ENCODE measurements around the gene KCNH2. TPM values are rescaled to one million over a fixed set of nuclear protein-coding genes. Genes with fewer than 3 reads are reported as not detected.

KCNH2 gene
- total and polyA plus RNA-seq, 4 donors: 0.23 to 2.4 (median 0.64) TPM

GRCh38 chr7:151000897-151001495 is 22.9 kb upstream of the KCNH2 start:
- intact Hi-C loops (cut with DNase I): no loop called here
- Histone ChIP-seq H3K4me3 (ENCODE audit: low read length in 2 of 2) (no peak overlapping the region), H3K9me3 (ENCODE audit: control insufficient read depth, low read length) (no peaks in the 10 kb centered on the region), H3K4me1 (ENCODE audit: control insufficient read depth in 1 of 2, insufficient read depth in 2 of 2, low read length in 2 of 2) (no peaks in the 10 kb centered on the region), H3K36me3 (ENCODE audit: control insufficient read depth in 1 of 2, insufficient read depth in 2 of 2, low read length in 1 of 2) (no peaks in the 10 kb centered on the region), H3K27me3 (ENCODE audit: control insufficient read depth in 1 of 2, insufficient read depth in 2 of 2, low read length in 1 of 2) (no peaks in the 10 kb centered on the region), H3K27ac (ENCODE audit: low read depth in 1 of 2, low read length in 2 of 2) (no peak overlapping the region)
- no peak for DNase-seq
- no peak for ATAC-seq (ENCODE audit: low FRiP score)
- WGBS, 2 donors: 92 to 93% methylated on average over 11 to 13 of the region's 13 CpGs

GRCh38 chr7:150999497-151000230 is 21.5 kb upstream of the KCNH2 start:
- Histone ChIP-seq H3K4me3 (ENCODE audit: low read length in 2 of 2) (no peak overlapping the region), H3K36me3 (ENCODE audit: control insufficient read depth in 1 of 2, insufficient read depth in 2 of 2, low read length in 1 of 2) (no peaks in the 10 kb centered on the region), H3K27ac (ENCODE audit: low read depth in 1 of 2, low read length in 2 of 2) (no peak overlapping the region), H3K9me3 (ENCODE audit: control insufficient read depth, low read length) (no peaks in the 10 kb centered on the region), H3K4me1 (ENCODE audit: control insufficient read depth in 1 of 2, insufficient read depth in 2 of 2, low read length in 2 of 2) (no peaks in the 10 kb centered on the region), H3K27me3 (ENCODE audit: control insufficient read depth in 1 of 2, insufficient read depth in 2 of 2, low read length in 1 of 2) (no peaks in the 10 kb centered on the region)
- 94 to 99% methylated on average over 4 to 5 of the region's 5 CpGs for WGBS, 2 donors
- no peak for DNase-seq
- ATAC-seq (ENCODE audit: low FRiP score): no peak
- intact Hi-C loops (cut with DNase I): no loop called here

GRCh38 chr7:150999001-150999400 is 20.9 kb upstream of the KCNH2 start:
- H3K27ac ChIP-seq (ENCODE audit: low read depth in 1 of 2, low read length in 2 of 2): no peak overlapping the region
- H3K4me1 ChIP-seq (ENCODE audit: control insufficient read depth in 1 of 2, insufficient read depth in 2 of 2, low read length in 2 of 2): no peaks in the 10 kb centered on the region
- WGBS, 2 donors: 93% methylated on average over 12 of the region's 12 CpGs
- no peaks in the 10 kb centered on the region for H3K9me3 ChIP-seq (ENCODE audit: control insufficient read depth, low read length)
- H3K4me3 ChIP-seq (ENCODE audit: low read length in 2 of 2): no peak overlapping the region
- ATAC-seq (ENCODE audit: low FRiP score) (no peak), DNase-seq (no peak)
- intact Hi-C loops (cut with DNase I): no loop called here
- H3K27me3 ChIP-seq (ENCODE audit: control insufficient read depth in 1 of 2, insufficient read depth in 2 of 2, low read length in 1 of 2): no peaks in the 10 kb centered on the region
- H3K36me3 ChIP-seq (ENCODE audit: control insufficient read depth in 1 of 2, insufficient read depth in 2 of 2, low read length in 1 of 2): no peaks in the 10 kb centered on the region

GRCh38 chr7:150998341-150998740 is 20.2 kb upstream of the KCNH2 start:
- Histone ChIP-seq H3K27me3 (ENCODE audit: control insufficient read depth in 1 of 2, insufficient read depth in 2 of 2, low read length in 1 of 2) (no peaks in the 10 kb centered on the region), H3K27ac (ENCODE audit: low read depth in 1 of 2, low read length in 2 of 2) (no peak overlapping the region), H3K4me1 (ENCODE audit: control insufficient read depth in 1 of 2, insufficient read depth in 2 of 2, low read length in 2 of 2) (no peaks in the 10 kb centered on the region), H3K36me3 (ENCODE audit: control insufficient read depth in 1 of 2, insufficient read depth in 2 of 2, low read length in 1 of 2) (no peaks in the 10 kb centered on the region), H3K4me3 (ENCODE audit: low read length in 2 of 2) (no peak overlapping the region), H3K9me3 (ENCODE audit: control insufficient read depth, low read length) (no peaks in the 10 kb centered on the region)
- ATAC-seq (ENCODE audit: low FRiP score): no peak
- no peak for DNase-seq
- intact Hi-C loops (cut with DNase I): no loop called here
- WGBS, 2 donors: 88 to 91% methylated on average over 20 of the region's 20 CpGs

GRCh38 chr7:150997817-150998216 is 19.7 kb upstream of the KCNH2 start:
- no peaks in the 10 kb centered on the region for H3K4me1 ChIP-seq (ENCODE audit: control insufficient read depth in 1 of 2, insufficient read depth in 2 of 2, low read length in 2 of 2)
- DNase-seq (no peak), ATAC-seq (ENCODE audit: low FRiP score) (no peak)
- H3K27ac ChIP-seq (ENCODE audit: low read depth in 1 of 2, low read length in 2 of 2): no peak overlapping the region
- H3K4me3 ChIP-seq (ENCODE audit: low read length in 2 of 2): no peak overlapping the region
- intact Hi-C loops (cut with DNase I): no loop called here
- no peaks in the 10 kb centered on the region for H3K36me3 ChIP-seq (ENCODE audit: control insufficient read depth in 1 of 2, insufficient read depth in 2 of 2, low read length in 1 of 2)
- 87 to 94% methylated on average over 5 of the region's 5 CpGs for WGBS, 2 donors
- no peaks in the 10 kb centered on the region for H3K27me3 ChIP-seq (ENCODE audit: control insufficient read depth in 1 of 2, insufficient read depth in 2 of 2, low read length in 1 of 2)
- H3K9me3 ChIP-seq (ENCODE audit: control insufficient read depth, low read length): no peaks in the 10 kb centered on the region

- 86 to 88% methylated on average over 8 of the region's 8 CpGs for WGBS, 2 donors
- Histone ChIP-seq H3K4me3 (ENCODE audit: low read length in 2 of 2) (no peak overlapping the region), H3K36me3 (ENCODE audit: control insufficient read depth in 1 of 2, insufficient read depth in 2 of 2, low read length in 1 of 2) (no peaks in the 10 kb centered on the region), H3K4me1 (ENCODE audit: control insufficient read depth in 1 of 2, insufficient read depth in 2 of 2, low read length in 2 of 2) (no peaks in the 10 kb centered on the region), H3K9me3 (ENCODE audit: control insufficient read depth, low read length) (no peaks in the 10 kb centered on the region), H3K27ac (ENCODE audit: low read depth in 1 of 2, low read length in 2 of 2) (no peak overlapping the region), H3K27me3 (ENCODE audit: control insufficient read depth in 1 of 2, insufficient read depth in 2 of 2, low read length in 1 of 2) (no peaks in the 10 kb centered on the region)
- DNase-seq (no peak), ATAC-seq (ENCODE audit: low FRiP score) (no peak)
- intact Hi-C loops (cut with DNase I): no loop called here
Measured at GRCh38 chr7:150997075-150997511, 19.0 kb upstream of the KCNH2 start.

- Histone ChIP-seq H3K4me3 (ENCODE audit: low read length in 2 of 2) (no peak overlapping the region), H3K27ac (ENCODE audit: low read depth in 1 of 2, low read length in 2 of 2) (no peak overlapping the region)
- no peak for DNase-seq
Measured at GRCh38 chr7:150996376-150997074, 18.4 kb upstream of the KCNH2 start.

GRCh38 chr7:150994838-150995510 is 16.9 kb upstream of the KCNH2 start:
- Histone ChIP-seq H3K27ac (ENCODE audit: low read depth in 1 of 2, low read length in 2 of 2) (no peak overlapping the region), H3K9me3 (ENCODE audit: control insufficient read depth, low read length) (peaks cover 6% of the 10 kb centered on the region), H3K4me1 (ENCODE audit: control insufficient read depth in 1 of 2, insufficient read depth in 2 of 2, low read length in 2 of 2) (no peaks in the 10 kb centered on the region), H3K4me3 (ENCODE audit: low read length in 2 of 2) (no peak overlapping the region), H3K36me3 (ENCODE audit: control insufficient read depth in 1 of 2, insufficient read depth in 2 of 2, low read length in 1 of 2) (no peaks in the 10 kb centered on the region), H3K27me3 (ENCODE audit: control insufficient read depth in 1 of 2, insufficient read depth in 2 of 2, low read length in 1 of 2) (peaks cover 0 to under 1% of the 10 kb centered on the region in 2 donors)
- ATAC-seq (ENCODE audit: low FRiP score): no peak
- WGBS, 2 donors: 71 to 75% methylated on average over 19 of the region's 19 CpGs
- intact Hi-C loops (cut with DNase I): no loop called here
- no peak for DNase-seq

More at GRCh38 chr7:150996376-150997074, 18.4 kb upstream of the KCNH2 start:
- 38 to 42% methylated on average over 31 of the region's 31 CpGs for WGBS, 2 donors
- Histone ChIP-seq H3K4me1 (ENCODE audit: control insufficient read depth in 1 of 2, insufficient read depth in 2 of 2, low read length in 2 of 2) (no peaks in the 10 kb centered on the region), H3K9me3 (ENCODE audit: control insufficient read depth, low read length) (no peaks in the 10 kb centered on the region), H3K27me3 (ENCODE audit: control insufficient read depth in 1 of 2, insufficient read depth in 2 of 2, low read length in 1 of 2) (no peaks in the 10 kb centered on the region), H3K36me3 (ENCODE audit: control insufficient read depth in 1 of 2, insufficient read depth in 2 of 2, low read length in 1 of 2) (no peaks in the 10 kb centered on the region)
- ATAC-seq (ENCODE audit: low FRiP score): no peak
- intact Hi-C loops (cut with DNase I): no loop called here
